Progenitor cell of endocrine pancreas (in vitro differentiated cells): ENCODE data around the gene SYCP2. TPM values are rescaled to one million over a fixed set of nuclear protein-coding genes. Genes with fewer than 3 reads are reported as not detected.

Experiments used
- DNase-seq: peaks from one replicate; pipeline ENCODE4 v3.0.0; 2021; ENCODE audit warnings: low spot score; ENCODE audit not compliant: unreplicated experiment
- H3K27ac Mint-ChIP-seq: 2 replicates; pipeline ENCODE4 v1.8.0; 2021; ENCODE audit warnings: mild to moderate bottlenecking, moderate library complexity, mixed read lengths
- H3K27me3 Mint-ChIP-seq: 2 replicates; pipeline ENCODE4 v1.8.0; 2021; ENCODE audit warnings: mixed read lengths
- H3K36me3 Mint-ChIP-seq: 2 replicates; pipeline ENCODE4 v1.8.0; 2022; ENCODE audit warnings: mixed read lengths; ENCODE audit not compliant: insufficient read depth
- H3K4me1 Mint-ChIP-seq: 2 replicates; pipeline ENCODE4 v1.8.0; 2021; ENCODE audit warnings: low read depth, mixed read lengths
- H3K4me3 Mint-ChIP-seq: 2 replicates; pipeline ENCODE4 v1.8.0; 2021; ENCODE audit warnings: low read depth, mild to moderate bottlenecking, moderate library complexity, mixed read lengths
- H3K9me3 Mint-ChIP-seq: 2 replicates; pipeline ENCODE4 v1.8.0; 2021; ENCODE audit warnings: low read depth, mixed read lengths
- total RNA-seq: library from RNA; stranded (reverse); gene quantifications from 2 replicates; pipeline ENCODE4 v1.2.1, GENCODE V29; 2021
- TF ChIP-seq, protein P1 (sequence below): fragments of 200-600 bp; sonication (generic); IDR thresholded peaks from one replicate; pipeline ENCODE4 v1.5.0; 2021; ENCODE audit warnings: antibody characterized with exemption, mild to moderate bottlenecking; ENCODE audit not compliant: unreplicated experiment

SYCP2 gene
- total RNA-seq, 1 donor from 2014 or later, result 2.2 TPM

DNA sequence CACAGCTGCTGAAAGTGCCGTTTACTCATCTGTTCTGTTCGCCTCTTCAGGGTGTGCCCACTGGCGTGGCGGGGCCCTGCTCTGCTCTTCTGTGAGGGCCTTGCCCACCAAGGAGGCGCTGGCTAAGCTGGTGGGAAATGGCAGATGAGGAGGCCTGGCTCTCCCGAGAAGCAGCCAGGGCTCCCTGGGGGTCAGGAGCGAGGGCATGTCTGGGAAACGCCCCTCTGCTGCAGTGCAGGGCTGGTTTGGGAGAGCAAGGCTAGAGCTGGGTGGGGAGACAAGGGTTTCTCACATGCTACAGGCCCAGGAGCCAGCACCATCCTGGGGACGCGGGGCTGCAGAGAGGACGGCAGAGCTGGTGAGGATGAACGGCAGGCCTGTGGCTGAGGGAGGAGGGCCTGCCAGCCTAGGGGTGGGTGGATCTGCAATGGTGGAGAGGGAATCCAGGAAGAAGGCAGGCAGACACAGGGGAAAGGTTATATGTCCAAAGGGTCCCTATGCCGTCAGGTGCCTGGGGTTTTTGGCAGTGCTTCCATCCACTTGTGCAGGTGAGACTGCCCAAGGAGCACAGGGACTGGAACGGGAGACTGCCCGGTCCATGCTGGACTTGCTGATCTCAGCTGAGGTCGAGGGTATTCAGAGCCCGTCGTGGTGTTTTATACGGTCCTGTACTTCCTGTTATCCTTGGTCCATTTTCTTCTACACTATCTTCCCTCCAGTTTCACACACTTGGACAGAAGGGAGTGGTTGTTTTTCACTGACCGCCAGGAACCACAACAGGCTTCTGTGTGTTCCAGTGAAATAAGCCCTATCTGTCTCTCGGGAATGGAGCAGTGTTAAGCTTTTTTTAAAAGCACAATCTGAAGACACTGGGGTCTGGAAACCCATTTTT is 119.2 kb downstream of the SYCP2 start:
- TF ChIP-seq, protein P1, sequence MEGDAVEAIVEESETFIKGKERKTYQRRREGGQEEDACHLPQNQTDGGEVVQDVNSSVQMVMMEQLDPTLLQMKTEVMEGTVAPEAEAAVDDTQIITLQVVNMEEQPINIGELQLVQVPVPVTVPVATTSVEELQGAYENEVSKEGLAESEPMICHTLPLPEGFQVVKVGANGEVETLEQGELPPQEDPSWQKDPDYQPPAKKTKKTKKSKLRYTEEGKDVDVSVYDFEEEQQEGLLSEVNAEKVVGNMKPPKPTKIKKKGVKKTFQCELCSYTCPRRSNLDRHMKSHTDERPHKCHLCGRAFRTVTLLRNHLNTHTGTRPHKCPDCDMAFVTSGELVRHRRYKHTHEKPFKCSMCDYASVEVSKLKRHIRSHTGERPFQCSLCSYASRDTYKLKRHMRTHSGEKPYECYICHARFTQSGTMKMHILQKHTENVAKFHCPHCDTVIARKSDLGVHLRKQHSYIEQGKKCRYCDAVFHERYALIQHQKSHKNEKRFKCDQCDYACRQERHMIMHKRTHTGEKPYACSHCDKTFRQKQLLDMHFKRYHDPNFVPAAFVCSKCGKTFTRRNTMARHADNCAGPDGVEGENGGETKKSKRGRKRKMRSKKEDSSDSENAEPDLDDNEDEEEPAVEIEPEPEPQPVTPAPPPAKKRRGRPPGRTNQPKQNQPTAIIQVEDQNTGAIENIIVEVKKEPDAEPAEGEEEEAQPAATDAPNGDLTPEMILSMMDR, result no peak
- Mint-ChIP-seq H3K4me3 (no peak overlapping the region), H3K27me3 (peaks cover 5% of the 10 kb centered on the region), H3K27ac (no peak overlapping the region), H3K9me3 (no peaks in the 10 kb centered on the region), H3K4me1 (no peaks in the 10 kb centered on the region), H3K36me3 (no peaks in the 10 kb centered on the region)
- DNase-seq, result no peak

Other genes with a start within 250 kb of the SYCP2 start
- gene PPP1R3D, start 6.7 kb upstream of the SYCP2 start, total RNA-seq, result 5.2 and 5.3 TPM in 2 replicates
- gene FAM217B, start 6.8 kb upstream of the SYCP2 start, total RNA-seq, result 18.0 and 23.7 TPM in 2 replicates
- 13.4 and 17.1 TPM in 2 replicates for gene CDH26, start 24.8 kb upstream of the SYCP2 start, total RNA-seq